Stomach (tissue), 9 donors: ENCODE measurements around the gene PBX3. TPM values are rescaled to one million over a fixed set of nuclear protein-coding genes. Genes with fewer than 3 reads are reported as not detected.
A peak's percentile ranks its signal among the peaks of the same experiment; 100 is the strongest.

Experiments
- DNase-seq, 2 donors: peaks; one replicate each; pipeline versions ENCODE4 v3.0.0 to v3.0.0-alpha.2; 2013 to 2019
- H3K27ac ChIP-seq, 5 donors: fragments of 200-600 bp in 4 of 5; sonication (generic) in 4 of 5; one replicate each; pipeline ENCODE4 v1.5.1; 2013 to 2019; ENCODE audit warnings: mild to moderate bottlenecking in 1 of 5, moderate library complexity in 1 of 5
- H3K27me3 ChIP-seq, 3 donors: fragments of 200-600 bp; sonication (generic); one replicate each; pipeline ENCODE4 v1.5.1; 2017 to 2019; ENCODE audit warnings: mixed run types in 1 of 3
- H3K36me3 ChIP-seq, 4 donors: fragments of 200-600 bp; sonication (generic); 1 replicate in 3 of 4; 2 replicates in 1 of 4; pipeline ENCODE4 v1.5.1; 2016 to 2019
- H3K4me1 ChIP-seq, 4 donors: fragments of 200-600 bp; sonication (generic); one replicate each; pipeline ENCODE4 v1.5.1; 2016 to 2019
- H3K4me3 ChIP-seq, 4 donors: fragments of 200-600 bp; sonication (generic) in 3 of 4; one replicate each; pipeline ENCODE4 v1.5.1; 2016 to 2019; ENCODE audit warnings: mild to moderate bottlenecking in 1 of 4
- H3K9me3 ChIP-seq, 4 donors: fragments of 200-600 bp; sonication (generic); one replicate each; pipeline ENCODE4 v1.5.1; 2016 to 2019
- EP300 ChIP-seq: sonication (generic); formaldehyde crosslinking; IDR thresholded peaks from one replicate; pipeline ENCODE4 v1.6.1; 2017; ENCODE audit warnings: antibody characterized with exemption
- POLR2A ChIP-seq, 4 donors: fragments of 450-650 bp; IDR thresholded peaks; one replicate each; pipeline ENCODE4 v1.6.1; 2016; ENCODE audit warnings: antibody characterized with exemption in 4 of 4, control low read depth in 2 of 4, mild to moderate bottlenecking in 1 of 4, moderate library complexity in 1 of 4
- POLR2AphosphoS5 ChIP-seq, 3 donors: sonication (generic); formaldehyde crosslinking; IDR thresholded peaks; one replicate each; pipeline ENCODE4 v1.6.1; 2016; ENCODE audit warnings: antibody characterized with exemption in 3 of 3
- WGBS, 5 donors: extraction: QIAGEN DNeasy Blood & Tissue Kit in 3 of 5; methylation state at CpG; one replicate each; pipeline versions ENCODE4 v1.1.5 to v1.1.7; 2013 to 2018; 5-methylcytosine and 5-hydroxymethylcytosine counted together
- intact Hi-C: fragments of 100-400 bp; cut with DNase I; formaldehyde crosslinking; loops from one replicate; pipeline ENCODE4 v1.15.1; 2023; ENCODE audit warnings: low total_unique reads
- polyA plus RNA-seq, 3 donors: library from polyadenylated mRNA; stranded (reverse); fragments of 200-250 nt; gene quantifications; one replicate each; pipeline ENCODE4 v1.2.3, GENCODE V29; 2013
- total RNA-seq, 5 donors: library from RNA; depleted of rRNA; stranded (reverse); fragments of >200 nt; gene quantifications; one replicate each; pipeline versions ENCODE4 v1.1.0 to v1.2.3, GENCODE V29; 2014 to 2016
- TF ChIP-seq, protein P1 (sequence below), 7 experiments: fragments of 450-650 bp in 4 of 7; fragments of 200-600 bp in 3 of 7; sonication (generic) in 3 of 7; IDR thresholded peaks; one replicate each; pipeline ENCODE4 v1.5.1; 2016 to 2019; ENCODE audit warnings: antibody characterized with exemption in 7 of 7, control low read depth in 2 of 7, mild to moderate bottlenecking in 1 of 7
- donor health status: healthy with polysubstance abuse.
- donor health status: Bipolar disorder and iron deficiency.
- donor health status: healthy.

The PBX3 gene
- total and polyA plus RNA-seq, 8 donors = 9.3 to 59.1 (median 16.2) TPM

DNA sequence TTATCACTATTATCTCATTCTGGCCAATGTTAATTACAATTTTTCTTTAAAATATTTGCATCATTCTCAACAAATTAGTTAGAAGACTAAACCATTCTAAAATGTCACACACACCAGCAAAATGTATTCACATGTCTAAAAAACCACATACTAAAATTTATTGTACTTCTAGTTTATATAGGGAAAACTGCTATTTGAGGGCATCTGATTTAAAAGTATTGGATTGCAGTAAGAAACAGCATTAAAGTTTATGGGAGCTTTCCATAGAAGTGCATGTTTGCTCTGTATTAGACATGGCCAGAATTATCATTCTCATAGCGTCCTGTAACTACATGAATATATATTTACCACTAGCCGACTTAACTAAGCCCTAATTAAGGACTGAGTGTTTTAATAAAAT is 150.3 kb downstream of the PBX3 start:
- TF ChIP-seq POLR2AphosphoS5 (IDR thresholded peaks at IDR 0.05) (no peak), POLR2A (IDR thresholded peaks at IDR 0.05) (no peak), EP300 (no peak)
- TF ChIP-seq, protein P1, sequence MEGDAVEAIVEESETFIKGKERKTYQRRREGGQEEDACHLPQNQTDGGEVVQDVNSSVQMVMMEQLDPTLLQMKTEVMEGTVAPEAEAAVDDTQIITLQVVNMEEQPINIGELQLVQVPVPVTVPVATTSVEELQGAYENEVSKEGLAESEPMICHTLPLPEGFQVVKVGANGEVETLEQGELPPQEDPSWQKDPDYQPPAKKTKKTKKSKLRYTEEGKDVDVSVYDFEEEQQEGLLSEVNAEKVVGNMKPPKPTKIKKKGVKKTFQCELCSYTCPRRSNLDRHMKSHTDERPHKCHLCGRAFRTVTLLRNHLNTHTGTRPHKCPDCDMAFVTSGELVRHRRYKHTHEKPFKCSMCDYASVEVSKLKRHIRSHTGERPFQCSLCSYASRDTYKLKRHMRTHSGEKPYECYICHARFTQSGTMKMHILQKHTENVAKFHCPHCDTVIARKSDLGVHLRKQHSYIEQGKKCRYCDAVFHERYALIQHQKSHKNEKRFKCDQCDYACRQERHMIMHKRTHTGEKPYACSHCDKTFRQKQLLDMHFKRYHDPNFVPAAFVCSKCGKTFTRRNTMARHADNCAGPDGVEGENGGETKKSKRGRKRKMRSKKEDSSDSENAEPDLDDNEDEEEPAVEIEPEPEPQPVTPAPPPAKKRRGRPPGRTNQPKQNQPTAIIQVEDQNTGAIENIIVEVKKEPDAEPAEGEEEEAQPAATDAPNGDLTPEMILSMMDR (IDR thresholded peaks at IDR 0.05) = no peak
- DNase-seq = no peak
- 88 to 96% (median 93%) methylated on average over 2 of the region's 2 CpGs for WGBS, 5 donors
- no peaks in the 10 kb centered on the region for H3K9me3 ChIP-seq
- intact Hi-C loops = no loop called here
- peaks cover 0 to 55% (median 27%) of the 10 kb centered on the region in 4 donors for H3K4me1 ChIP-seq
- H3K36me3 ChIP-seq = no peaks in the 10 kb centered on the region
- no peaks in the 10 kb centered on the region for H3K27me3 ChIP-seq
- H3K27ac ChIP-seq = no peak overlapping the region
- H3K4me3 ChIP-seq = no peak overlapping the region

DNA sequence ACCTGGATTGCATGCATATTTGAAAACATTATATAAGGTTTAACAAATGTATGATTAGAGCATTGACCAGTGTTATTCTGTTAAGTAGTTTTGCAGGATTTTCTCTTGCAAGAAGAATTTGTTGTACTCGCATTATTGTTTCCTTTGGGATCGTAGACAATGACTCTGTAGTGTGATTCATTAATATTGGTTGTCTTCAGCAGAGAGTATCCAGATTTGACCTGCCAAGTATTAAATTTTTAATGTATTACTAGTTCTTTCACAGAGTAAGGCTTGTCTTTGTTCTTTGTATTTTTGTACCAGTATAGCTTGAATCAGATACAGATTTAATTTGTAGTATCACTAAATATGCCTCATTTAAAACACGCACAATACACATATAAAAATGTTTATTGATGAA is 155.0 kb downstream of the PBX3 start:
- Histone ChIP-seq H3K4me1 (peaks cover 0 to 26% (median 9%) of the 10 kb centered on the region in 4 donors), H3K27me3 (no peaks in the 10 kb centered on the region), H3K36me3 (no peaks in the 10 kb centered on the region), H3K27ac (no peak overlapping the region), H3K4me3 (no peak overlapping the region), H3K9me3 (no peaks in the 10 kb centered on the region)
- DNase-seq = no peak
- TF ChIP-seq POLR2A (IDR thresholded peaks at IDR 0.05) (no peak), EP300 (no peak), POLR2AphosphoS5 (IDR thresholded peaks at IDR 0.05) (no peak)
- TF ChIP-seq, protein P1 (IDR thresholded peaks at IDR 0.05) = no peak
- 68 to 93% (median 87%) methylated on average over 3 of the region's 3 CpGs for WGBS, 5 donors
- intact Hi-C loops = no loop called here

DNA sequence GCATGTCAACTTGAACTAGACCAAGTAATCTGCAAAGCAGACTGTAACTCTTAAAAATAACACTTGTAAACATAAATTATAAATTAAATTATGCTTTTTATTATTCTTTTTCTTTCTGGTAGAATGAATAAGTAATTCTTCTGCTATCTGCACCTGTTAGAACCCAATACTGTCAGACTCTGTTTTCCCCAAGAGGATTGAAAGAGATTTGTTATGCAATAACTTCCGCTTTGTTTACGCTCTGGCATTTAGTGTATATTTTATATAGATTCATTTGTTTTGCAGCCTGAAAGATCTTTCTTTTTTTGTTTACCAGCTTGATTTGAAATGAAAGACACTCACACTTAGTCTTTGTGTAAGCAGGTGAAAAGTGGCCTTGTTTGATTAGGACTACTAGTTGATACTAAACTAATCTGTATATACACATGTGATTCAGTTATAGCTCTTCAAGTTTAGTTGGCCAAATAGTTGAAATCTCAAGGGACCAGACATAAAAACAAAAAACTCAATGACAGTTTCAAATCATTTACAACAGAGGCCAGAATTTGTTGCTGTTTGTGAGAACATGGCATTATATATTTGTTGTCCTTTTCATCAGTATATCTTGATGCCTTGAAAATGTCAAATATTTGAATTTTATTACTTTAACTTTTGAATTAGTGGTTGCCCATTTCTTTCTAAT is 155.8 kb downstream of the PBX3 start:
- intact Hi-C loops = no loop called here
- Histone ChIP-seq H3K9me3 (no peaks in the 10 kb centered on the region), H3K4me3 (no peak overlapping the region), H3K4me1 (peaks cover 0 to 23% (median 7%) of the 10 kb centered on the region in 4 donors), H3K36me3 (no peaks in the 10 kb centered on the region), H3K27me3 (no peaks in the 10 kb centered on the region), H3K27ac (no peak overlapping the region)
- TF ChIP-seq POLR2A (IDR thresholded peaks at IDR 0.05) = no peak
- TF ChIP-seq EP300 = no peak
- no peak for TF ChIP-seq POLR2AphosphoS5 (IDR thresholded peaks at IDR 0.05)
- TF ChIP-seq, protein P1 (IDR thresholded peaks at IDR 0.05) = no peak
- WGBS, 5 donors = 79 to 92% (median 89%) methylated on average over 2 of the region's 2 CpGs
- no peak for DNase-seq

DNA sequence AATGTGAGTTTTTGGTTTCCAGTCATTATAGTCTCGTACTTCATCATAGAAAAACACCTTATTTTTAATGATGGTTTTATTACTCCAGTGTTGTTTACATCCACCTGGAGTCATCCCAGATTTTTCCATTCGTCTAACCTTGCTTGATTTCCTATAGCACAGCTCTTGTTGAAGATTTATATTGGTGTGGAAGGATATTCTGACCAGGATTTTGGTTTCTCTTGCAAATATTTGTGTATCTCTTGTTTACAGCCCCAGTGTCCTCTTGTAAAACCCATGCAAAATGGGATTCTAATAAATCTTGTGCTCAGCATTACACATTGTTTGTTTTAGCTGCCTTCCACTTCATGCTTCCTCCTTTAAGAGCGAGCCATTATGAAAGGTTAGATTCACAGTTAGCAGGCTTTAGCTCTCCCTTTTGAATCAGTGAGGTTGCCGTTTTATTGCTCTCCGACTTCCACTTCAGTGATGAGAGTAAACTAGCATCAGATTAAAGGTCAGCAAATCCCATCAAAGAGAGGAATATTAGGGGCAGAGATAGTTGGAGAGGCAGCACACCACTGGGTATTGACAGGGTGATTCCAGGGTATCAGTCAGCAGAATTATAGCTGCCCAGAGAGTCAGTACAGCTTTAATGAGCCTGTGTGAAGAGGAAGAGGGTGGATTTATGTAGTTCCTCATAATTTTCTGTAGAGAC is 157.1 kb downstream of the PBX3 start:
- intact Hi-C loops = no loop called here
- peak in 1 of 2 donors; percentile 34 for DNase-seq
- 49 to 58% (median 51%) methylated on average over 5 of the region's 5 CpGs for WGBS, 5 donors
- peak overlapping the region in 1 of 5 donors; percentile 41 for H3K27ac ChIP-seq
- H3K4me1 ChIP-seq = peaks cover 0 to 23% (median 11%) of the 10 kb centered on the region in 4 donors
- no peaks in the 10 kb centered on the region for H3K9me3 ChIP-seq
- no peak overlapping the region for H3K4me3 ChIP-seq
- H3K36me3 ChIP-seq = no peaks in the 10 kb centered on the region
- TF ChIP-seq EP300 = no peak
- TF ChIP-seq POLR2AphosphoS5 (IDR thresholded peaks at IDR 0.05) = no peak
- TF ChIP-seq, protein P1 (IDR thresholded peaks at IDR 0.05) = no peak
- TF ChIP-seq POLR2A (IDR thresholded peaks at IDR 0.05) = no peak
- H3K27me3 ChIP-seq = no peaks in the 10 kb centered on the region
